HG02642 (cell line): Measurements from ENCODE around the gene COL9A2.
"Not testable (repeated sequence)": the region's sequence is repeated elsewhere in the genome, so short reads cannot be mapped to it uniquely, and the experiment has no call there.

Experiments
- ATAC-seq: cut with Tn5 transposase; IDR thresholded peaks from one replicate; pipeline ENCODE4 v1.9.1; 2021; ENCODE audit warnings: mild to moderate bottlenecking; ENCODE audit not compliant: unreplicated experiment, poor library complexity

The COL9A2 gene

GRCh38 chr1:40316595-40317393 is at the start of gene COL9A2:
Gene COL9A2 (minus strand): TSS chr1:40317286. CDS start chr1:40317197, 89 bp downstream.
- no peak for ATAC-seq

- peak; percentile 94 for ATAC-seq
Measured at GRCh38 chr1:40363721-40364120, 46.6 kb upstream of the COL9A2 start.

- no peak for ATAC-seq
Measured at GRCh38 chr1:40362699-40363098, 45.6 kb upstream of the COL9A2 start.

GRCh38 chr1:40362199-40362598 is 45.1 kb upstream of the COL9A2 start:
- no peak for ATAC-seq

GRCh38 chr1:40361637-40362036 is 44.6 kb upstream of the COL9A2 start:
- ATAC-seq = no peak

GRCh38 chr1:40361201-40361600 is 44.1 kb upstream of the COL9A2 start:
- ATAC-seq = no peak

GRCh38 chr1:40360631-40361030 is 43.5 kb upstream of the COL9A2 start:
- no peak for ATAC-seq

- no peak for ATAC-seq
Measured at GRCh38 chr1:40357625-40358024, 40.5 kb upstream of the COL9A2 start.

- ATAC-seq = no peak
Measured at GRCh38 chr1:40353082-40353481, 36.0 kb upstream of the COL9A2 start.

GRCh38 chr1:40352126-40352525 is 35.0 kb upstream of the COL9A2 start:
- no peak for ATAC-seq

GRCh38 chr1:40351124-40351523 is 34.0 kb upstream of the COL9A2 start:
- no peak for ATAC-seq

GRCh38 chr1:40350391-40350790 is 33.3 kb upstream of the COL9A2 start:
- ATAC-seq = no peak

- ATAC-seq = no peak
Measured at GRCh38 chr1:40344597-40344996, 27.5 kb upstream of the COL9A2 start.

GRCh38 chr1:40342381-40342717 is 25.3 kb upstream of the COL9A2 start:
- not testable (repeated sequence) for ATAC-seq

- ATAC-seq = no peak
Measured at GRCh38 chr1:40341491-40342380, 24.6 kb upstream of the COL9A2 start.

- no peak for ATAC-seq
Measured at GRCh38 chr1:40339420-40340323, 22.6 kb upstream of the COL9A2 start.

GRCh38 chr1:40338745-40339419 is 21.8 kb upstream of the COL9A2 start:
- ATAC-seq = peak; percentile 56

GRCh38 chr1:40337443-40337842 is 20.4 kb upstream of the COL9A2 start:
- no peak for ATAC-seq

GRCh38 chr1:40332695-40333094 is 15.6 kb upstream of the COL9A2 start:
- no peak for ATAC-seq

GRCh38 chr1:40331403-40331802 is 14.3 kb upstream of the COL9A2 start:
- ATAC-seq = not testable (repeated sequence)
